ENCODE measurements around the gene GTF2B. TPM values are rescaled to one million over a fixed set of nuclear protein-coding genes. Genes with fewer than 3 reads are reported as not detected.
"Not testable (repeated sequence)": the region's sequence is repeated elsewhere in the genome, so short reads cannot be mapped to it uniquely, and the experiment has no call there.

The GTF2B gene, protein sequence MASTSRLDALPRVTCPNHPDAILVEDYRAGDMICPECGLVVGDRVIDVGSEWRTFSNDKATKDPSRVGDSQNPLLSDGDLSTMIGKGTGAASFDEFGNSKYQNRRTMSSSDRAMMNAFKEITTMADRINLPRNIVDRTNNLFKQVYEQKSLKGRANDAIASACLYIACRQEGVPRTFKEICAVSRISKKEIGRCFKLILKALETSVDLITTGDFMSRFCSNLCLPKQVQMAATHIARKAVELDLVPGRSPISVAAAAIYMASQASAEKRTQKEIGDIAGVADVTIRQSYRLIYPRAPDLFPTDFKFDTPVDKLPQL
- 10 to 100 TPM; 39.8 to 52.7 (median 43.2) TPM for polyA plus RNA-seq (ENCODE audit: insufficient read length in 3 of 3)
- long read RNA-seq, donor 1, transcript GTF2B-201 (7 exons, 1,351 nt): major isoform, 13 of 19 reads
- long read RNA-seq, donor 1, partial matches to known transcripts: 5 of 19 reads
- long read RNA-seq, donor 1, other reads (novel, unspliced or antisense): 0 of 19 reads
- long read RNA-seq, donor 2, transcript GTF2B-201 (7 exons, 1,351 nt): major isoform, 15 of 49 reads
- long read RNA-seq, donor 2, partial matches to known transcripts: 34 of 49 reads
- long read RNA-seq, donor 2, other reads (novel, unspliced or antisense): 0 of 49 reads
- long read RNA-seq, donor 3, transcript GTF2B-201 (7 exons, 1,351 nt): major isoform, 24 of 24 reads
- long read RNA-seq, donor 3, partial matches to known transcripts: 0 of 24 reads
- long read RNA-seq, donor 3, other reads (novel, unspliced or antisense): 0 of 24 reads
- long read RNA-seq, donor 4, transcript GTF2B-201 (7 exons, 1,351 nt): major isoform, 20 of 37 reads
- long read RNA-seq, donor 4, partial matches to known transcripts: 17 of 37 reads
- long read RNA-seq, donor 4, other reads (novel, unspliced or antisense): 0 of 37 reads
- long read RNA-seq, donor 5: 0 reads
- long read RNA-seq, donor 6, transcript GTF2B-201 (7 exons, 1,351 nt): major isoform, 17 of 63 reads
- long read RNA-seq, donor 6, partial matches to known transcripts: 46 of 63 reads
- long read RNA-seq, donor 6, other reads (novel, unspliced or antisense): 0 of 63 reads
- long read RNA-seq, donor 7, transcript GTF2B-201 (7 exons, 1,351 nt): major isoform, 17 of 17 reads
- long read RNA-seq, donor 7, partial matches to known transcripts: 0 of 17 reads
- long read RNA-seq, donor 7, other reads (novel, unspliced or antisense): 0 of 17 reads
- long read RNA-seq, donor 8, transcript GTF2B-201 (7 exons, 1,351 nt): major isoform, 31 of 47 reads
- long read RNA-seq, donor 8, partial matches to known transcripts: 11 of 47 reads
- long read RNA-seq, donor 8, other reads (novel, unspliced or antisense): 5 of 47 reads
- long read RNA-seq, donor 9, transcript GTF2B-201 (7 exons, 1,351 nt): major isoform, 21 of 21 reads
- long read RNA-seq, donor 9, partial matches to known transcripts: 0 of 21 reads
- long read RNA-seq, donor 9, other reads (novel, unspliced or antisense): 0 of 21 reads
- long read RNA-seq, donor 10, transcript GTF2B-201 (7 exons, 1,351 nt): major isoform, 21 of 21 reads
- long read RNA-seq, donor 10, partial matches to known transcripts: 0 of 21 reads
- long read RNA-seq, donor 10, other reads (novel, unspliced or antisense): 0 of 21 reads
- long read RNA-seq, donor 11, transcript GTF2B-201 (7 exons, 1,351 nt): major isoform, 19 of 40 reads
- long read RNA-seq, donor 11, partial matches to known transcripts: 21 of 40 reads
- long read RNA-seq, donor 11, other reads (novel, unspliced or antisense): 0 of 40 reads
- long read RNA-seq, donor 12, transcript GTF2B-201 (7 exons, 1,351 nt): major isoform, 11 of 35 reads
- long read RNA-seq, donor 12, partial matches to known transcripts: 24 of 35 reads
- long read RNA-seq, donor 12, other reads (novel, unspliced or antisense): 0 of 35 reads
- long read RNA-seq, donor 13, transcript GTF2B-201 (7 exons, 1,351 nt): major isoform, 41 of 49 reads
- long read RNA-seq, donor 13, partial matches to known transcripts: 8 of 49 reads
- long read RNA-seq, donor 13, other reads (novel, unspliced or antisense): 0 of 49 reads
- long read RNA-seq, donor 14, transcript GTF2B-201 (7 exons, 1,351 nt): major isoform, 24 of 24 reads
- long read RNA-seq, donor 14, partial matches to known transcripts: 0 of 24 reads
- long read RNA-seq, donor 14, other reads (novel, unspliced or antisense): 0 of 24 reads
- long read RNA-seq, donor 15, transcript GTF2B-201 (7 exons, 1,351 nt): major isoform, 9 of 9 reads
- long read RNA-seq, donor 15, partial matches to known transcripts: 0 of 9 reads
- long read RNA-seq, donor 15, other reads (novel, unspliced or antisense): 0 of 9 reads
- long read RNA-seq, donor 16, transcript GTF2B-201 (7 exons, 1,351 nt): major isoform, 44 of 49 reads
- long read RNA-seq, donor 16, partial matches to known transcripts: 5 of 49 reads
- long read RNA-seq, donor 16, other reads (novel, unspliced or antisense): 0 of 49 reads

DNA sequence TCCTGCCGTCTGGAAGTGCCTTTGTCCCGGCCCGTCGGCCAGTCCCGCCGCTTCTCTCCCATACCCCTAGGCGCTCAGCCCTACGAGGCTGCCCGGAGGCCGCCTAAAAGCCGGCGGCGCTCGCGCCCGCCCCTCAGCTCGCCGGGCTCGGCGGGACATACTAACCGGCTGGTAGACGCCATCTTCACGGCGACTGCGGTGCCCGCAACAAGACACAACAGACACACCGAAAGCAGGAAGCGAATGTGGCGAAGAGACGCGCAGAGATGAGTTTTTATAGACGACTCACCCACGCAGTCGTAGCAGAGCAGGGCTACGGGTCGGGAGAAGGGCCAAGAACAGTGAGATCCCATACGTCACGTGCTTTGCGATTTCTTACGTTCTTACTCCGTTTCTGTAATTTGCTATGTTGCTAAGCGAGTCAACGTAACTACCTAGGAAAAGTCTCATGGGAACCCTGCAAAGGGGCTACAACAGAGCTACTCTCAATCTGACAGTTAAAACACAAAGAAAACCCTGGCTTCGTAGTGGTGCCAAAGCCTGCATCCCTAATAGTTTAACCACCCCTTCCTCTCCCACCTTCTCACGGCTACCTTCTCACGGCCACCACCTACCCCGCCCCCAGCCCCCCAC lies at the start of gene GTF2B:
TSS of gene GTF2B (minus strand) at position 250 of the 633 bp plus-strand sequence. CDS start at position 182, 68 bp downstream.
- peak; percentile 79 to 94 (median 90) for DNase-seq (ENCODE audit: extremely low read depth in 1 of 11, low read depth in 9 of 11, low spot score in 4 of 11)

DNA sequence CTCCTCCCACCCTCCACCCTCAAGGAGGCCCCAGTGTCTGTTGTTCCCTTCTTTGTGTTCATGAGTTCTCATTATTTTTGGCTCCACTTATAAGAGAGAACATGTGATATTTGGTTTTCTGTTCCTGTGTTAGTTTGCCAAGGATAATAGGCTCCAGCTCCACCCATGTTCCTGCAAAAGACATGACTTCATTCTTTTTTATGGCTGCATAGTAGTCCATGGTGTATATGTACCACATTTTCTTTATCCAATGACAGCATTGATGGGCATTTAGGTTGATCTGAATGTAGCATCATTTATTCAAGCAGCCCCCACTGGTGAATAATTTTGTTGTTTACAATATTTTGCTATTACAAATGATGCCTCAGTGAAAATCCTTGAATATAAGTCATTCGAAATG lies 47.2 kb upstream of the GTF2B start:
- DNase-seq (ENCODE audit: extremely low read depth in 1 of 11, low read depth in 9 of 11, low spot score in 4 of 11): not testable (repeated sequence)

DNA sequence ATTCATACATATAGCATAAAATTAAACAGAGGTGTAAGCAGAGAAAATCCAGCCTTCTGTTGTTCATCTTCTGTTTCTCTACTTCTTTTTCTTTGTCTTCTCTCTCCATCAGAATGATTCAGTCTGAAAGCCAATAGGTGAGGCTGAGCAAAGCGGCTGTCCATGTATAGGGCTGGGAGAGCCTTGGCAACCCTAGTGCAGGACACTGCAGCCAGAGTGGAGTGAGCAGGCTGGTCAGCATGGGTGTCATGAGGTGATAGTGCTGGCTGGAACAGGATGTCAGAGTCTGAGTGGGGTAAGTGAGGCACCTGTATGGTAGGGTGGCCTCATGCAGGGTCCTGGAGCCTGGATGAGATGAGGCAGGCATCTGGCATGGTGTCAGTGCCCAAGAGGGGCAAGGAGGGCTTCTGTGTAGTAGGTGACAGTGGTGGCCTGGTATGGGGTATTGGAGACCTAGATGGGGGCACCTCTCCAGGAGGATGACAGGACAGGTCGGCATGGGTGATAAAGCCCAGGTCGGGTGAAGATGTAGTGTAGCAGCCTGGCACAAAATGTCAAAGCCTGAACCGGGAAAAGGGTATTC lies 45.5 kb upstream of the GTF2B start:
- no peak for DNase-seq (ENCODE audit: extremely low read depth in 1 of 11, low read depth in 9 of 11, low spot score in 4 of 11)

DNA sequence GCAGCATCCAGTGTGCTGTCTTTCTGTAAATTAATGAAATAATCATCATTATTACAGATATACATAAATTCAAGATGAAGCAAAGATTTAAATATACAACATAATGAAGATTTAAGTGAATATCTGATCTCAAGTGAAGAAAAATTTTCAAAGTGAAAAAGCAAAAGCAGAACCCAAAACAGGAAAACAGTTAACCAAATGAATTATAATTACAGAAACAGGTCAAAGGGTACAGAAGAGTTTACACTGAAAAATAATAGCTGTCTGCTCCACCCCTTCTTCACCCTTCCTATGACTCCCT lies 44.8 kb upstream of the GTF2B start:
- DNase-seq (ENCODE audit: extremely low read depth in 1 of 11, low read depth in 9 of 11, low spot score in 4 of 11): no peak

DNA sequence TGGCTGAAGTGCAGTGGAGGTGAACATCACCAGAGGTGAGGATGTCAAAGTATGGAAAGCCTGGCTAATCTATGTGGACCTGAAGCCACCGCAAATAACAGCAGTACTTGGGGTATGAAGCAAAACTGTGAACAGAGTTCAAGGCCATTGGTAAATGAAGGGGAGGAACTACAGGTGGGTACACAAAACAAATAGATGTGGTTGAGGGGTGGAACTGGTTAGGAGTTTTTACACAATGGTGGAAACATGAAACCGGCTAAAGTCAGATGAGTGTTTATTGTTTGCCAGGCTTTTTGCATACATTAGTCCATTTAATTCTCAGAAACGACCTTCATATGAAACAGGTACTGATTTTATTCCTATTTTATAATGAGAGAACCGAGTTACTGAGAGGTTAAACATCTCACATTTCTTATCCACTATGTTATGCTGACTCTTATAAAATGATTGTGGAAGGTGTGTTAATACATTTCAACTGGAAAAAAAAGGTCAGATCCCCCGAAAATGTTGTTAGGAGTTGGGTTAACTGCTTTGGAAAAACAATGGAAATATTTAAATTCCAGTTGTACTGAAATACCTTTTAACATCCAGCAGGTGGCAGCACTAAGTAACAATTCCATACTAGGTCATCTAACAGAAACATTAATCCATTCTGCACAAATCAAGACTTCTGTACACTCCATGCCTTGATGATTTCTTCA lies 44.3 kb upstream of the GTF2B start:
- DNase-seq (ENCODE audit: extremely low read depth in 1 of 11, low read depth in 9 of 11, low spot score in 4 of 11): peak in 7 of 11 donors; percentile 2 to 18 (median 11)

DNA sequence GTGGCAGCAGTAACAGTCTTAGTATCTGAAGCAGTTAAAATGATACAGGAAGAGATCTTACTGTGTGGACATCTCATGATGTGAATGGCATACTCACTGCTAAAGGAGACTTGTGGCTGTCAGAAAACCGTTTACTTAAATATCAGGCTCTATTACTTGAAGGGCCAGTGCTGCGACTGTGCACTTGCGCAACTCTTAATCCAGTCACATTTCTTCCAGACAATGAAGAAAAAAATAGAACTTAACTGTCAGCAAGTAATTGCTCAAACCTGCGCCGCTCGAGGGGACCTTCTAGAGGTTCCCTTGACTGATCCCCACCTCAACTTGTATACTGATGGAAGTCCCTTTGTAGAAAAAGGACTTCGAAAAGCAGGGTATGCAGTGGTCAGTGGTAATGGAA lies 38.8 kb upstream of the GTF2B start:
- DNase-seq (ENCODE audit: extremely low read depth in 1 of 11, low read depth in 9 of 11, low spot score in 4 of 11): not testable (repeated sequence)

DNA sequence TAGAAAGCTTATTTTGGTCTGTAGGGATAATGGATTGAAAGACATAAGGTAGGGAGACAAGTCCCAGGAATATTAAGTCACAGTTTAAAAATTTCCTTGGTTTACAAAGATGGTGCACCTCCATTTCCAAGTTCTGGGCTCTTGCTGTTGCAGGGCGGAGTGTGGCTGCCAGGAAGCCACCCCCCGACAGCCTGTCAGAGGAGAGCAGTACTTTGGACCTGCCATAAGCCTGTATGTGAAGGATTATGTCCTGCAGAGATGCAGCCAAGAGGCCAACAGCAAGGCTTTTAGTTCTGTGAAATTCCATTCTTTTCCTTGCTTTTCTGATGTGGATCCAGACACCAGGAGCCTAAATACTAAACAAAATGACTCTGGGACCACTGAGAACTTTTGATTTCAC lies 31.9 kb upstream of the GTF2B start:
- no peak for DNase-seq (ENCODE audit: extremely low read depth in 1 of 11, low read depth in 9 of 11, low spot score in 4 of 11)

DNA sequence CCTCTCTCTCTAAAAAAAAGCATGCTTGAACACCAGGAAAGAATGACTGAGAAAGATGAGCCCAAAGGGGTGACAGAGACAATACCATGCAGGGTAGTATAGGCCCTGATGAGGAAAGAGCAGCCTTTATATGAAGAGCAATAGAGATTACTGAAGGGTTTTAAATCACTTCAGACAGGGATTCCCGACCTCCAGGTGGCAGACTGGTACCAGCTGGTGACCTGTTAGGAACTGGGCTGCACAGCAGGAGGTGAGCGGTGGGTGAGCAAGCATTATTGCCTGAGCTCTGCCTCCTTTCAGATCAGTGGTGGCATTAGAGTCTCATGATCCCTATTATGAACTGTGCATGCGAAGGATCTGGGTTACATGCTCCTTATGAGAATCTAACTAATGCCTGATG lies 30.8 kb upstream of the GTF2B start:
- DNase-seq (ENCODE audit: extremely low read depth in 1 of 11, low read depth in 9 of 11, low spot score in 4 of 11): no peak

DNA sequence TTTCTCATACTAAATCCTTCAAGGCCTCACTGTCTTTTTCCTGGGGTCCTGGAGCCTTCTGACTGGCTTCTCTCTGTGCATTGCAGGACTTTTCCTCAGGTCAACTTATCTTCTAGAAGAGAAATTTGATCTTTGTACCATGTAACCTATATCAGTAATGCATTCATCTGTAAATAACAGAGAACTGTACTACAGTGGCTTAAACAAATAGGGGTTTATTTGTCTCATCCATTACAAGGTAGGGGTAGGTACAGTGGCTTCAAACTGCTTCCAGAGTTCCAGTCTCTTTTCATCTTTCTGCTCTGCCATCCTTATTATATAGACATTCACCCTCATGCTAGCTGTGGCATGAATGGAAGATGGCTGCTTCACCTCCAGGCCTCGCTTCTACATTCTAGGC lies 29.5 kb upstream of the GTF2B start:
- DNase-seq (ENCODE audit: extremely low read depth in 1 of 11, low read depth in 9 of 11, low spot score in 4 of 11): no peak

DNA sequence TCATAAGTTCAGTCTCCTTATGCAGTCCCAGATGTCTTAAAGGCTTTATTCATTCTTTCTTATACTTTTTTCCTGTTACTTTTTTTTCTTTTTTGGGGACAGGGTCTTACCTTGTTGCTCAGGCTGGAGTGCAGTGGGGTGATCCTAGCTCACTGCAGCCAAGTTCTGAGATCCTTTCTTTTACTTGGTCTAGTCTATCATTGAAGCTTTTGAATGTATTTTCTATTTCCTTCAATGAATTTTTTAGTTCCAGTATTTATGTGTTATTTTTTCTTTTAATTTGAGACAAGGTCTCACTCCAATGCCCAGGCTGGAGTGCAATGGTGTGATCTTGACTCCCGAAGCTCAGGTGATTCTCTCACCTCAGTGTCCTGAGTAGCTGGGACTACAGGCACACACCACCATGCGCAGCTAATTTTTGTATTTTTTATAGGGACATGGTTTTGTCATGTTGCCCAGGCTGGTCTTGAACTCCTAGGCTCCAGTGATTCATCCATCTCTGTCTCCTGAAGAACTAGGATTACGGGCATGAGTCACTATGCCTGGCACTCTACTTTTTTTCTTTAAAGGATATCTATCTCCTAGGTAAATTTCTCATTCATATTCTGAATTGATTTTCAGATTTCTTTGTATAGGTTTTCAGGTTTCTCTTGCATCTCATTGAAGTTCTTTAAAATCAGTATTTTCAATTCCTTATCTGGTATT lies 26.1 kb upstream of the GTF2B start:
- DNase-seq (ENCODE audit: extremely low read depth in 1 of 11, low read depth in 9 of 11, low spot score in 4 of 11): no peak

DNA sequence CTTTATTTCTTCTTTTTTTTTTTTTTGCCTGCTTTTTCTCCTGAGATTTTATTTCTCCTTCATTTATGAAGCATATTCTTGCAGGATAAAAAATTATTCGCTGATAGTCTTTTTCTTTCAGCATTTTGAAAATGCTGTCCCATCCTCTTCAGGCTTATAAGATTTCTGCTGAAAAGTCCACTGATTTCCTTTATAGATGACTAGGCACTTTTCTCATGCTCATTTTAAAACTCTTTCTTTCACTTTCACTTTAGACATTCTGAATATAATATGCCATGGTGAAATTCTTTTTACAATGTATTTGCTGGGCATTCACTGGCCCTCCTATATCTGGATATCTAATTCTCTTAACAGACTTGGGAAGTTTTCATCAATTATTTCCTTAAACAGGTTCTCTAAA lies 25.5 kb upstream of the GTF2B start:
- no peak for DNase-seq (ENCODE audit: extremely low read depth in 1 of 11, low read depth in 9 of 11, low spot score in 4 of 11)

DNA sequence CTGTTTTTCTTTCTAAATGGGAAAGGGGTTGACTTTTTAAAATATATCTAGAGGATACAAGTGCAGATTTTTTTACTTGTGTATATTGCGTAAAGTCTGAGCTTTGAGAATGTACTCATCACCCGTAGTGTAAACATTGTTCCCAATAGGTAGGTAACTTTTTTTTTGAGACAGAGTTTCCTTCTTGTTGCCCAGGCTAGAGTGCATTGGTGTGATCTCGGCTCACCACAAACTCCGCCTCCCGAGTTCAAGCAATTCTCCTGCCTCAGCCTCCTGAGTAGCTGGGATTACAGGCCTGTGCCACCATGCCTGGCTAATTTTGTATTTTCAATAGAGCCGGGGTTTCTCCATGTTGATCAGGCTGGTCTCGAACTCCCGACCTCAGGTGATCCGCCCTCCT lies 20.4 kb upstream of the GTF2B start:
- not testable (repeated sequence) for DNase-seq (ENCODE audit: extremely low read depth in 1 of 11, low read depth in 9 of 11, low spot score in 4 of 11)

DNA sequence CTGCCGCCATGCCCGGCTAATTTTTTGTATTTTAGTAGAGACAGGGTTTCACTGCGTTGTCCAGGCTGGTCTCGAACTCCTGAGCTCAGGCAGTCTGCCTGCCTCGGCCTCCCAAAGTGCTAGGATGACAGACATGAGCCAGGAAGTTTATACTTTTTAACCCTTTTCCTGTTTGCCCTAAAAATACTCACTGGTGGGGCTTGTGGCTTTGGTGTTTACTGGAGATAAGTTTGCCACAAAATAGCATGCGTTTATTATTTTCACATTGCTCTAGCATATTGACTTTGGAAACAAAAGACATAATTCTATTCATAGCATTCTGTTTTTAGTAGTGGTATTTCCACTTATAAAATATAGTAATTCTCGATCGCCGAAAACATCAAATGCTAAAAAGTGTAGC lies 19.8 kb upstream of the GTF2B start:
- DNase-seq (ENCODE audit: extremely low read depth in 1 of 11, low read depth in 9 of 11, low spot score in 4 of 11): no peak

DNA sequence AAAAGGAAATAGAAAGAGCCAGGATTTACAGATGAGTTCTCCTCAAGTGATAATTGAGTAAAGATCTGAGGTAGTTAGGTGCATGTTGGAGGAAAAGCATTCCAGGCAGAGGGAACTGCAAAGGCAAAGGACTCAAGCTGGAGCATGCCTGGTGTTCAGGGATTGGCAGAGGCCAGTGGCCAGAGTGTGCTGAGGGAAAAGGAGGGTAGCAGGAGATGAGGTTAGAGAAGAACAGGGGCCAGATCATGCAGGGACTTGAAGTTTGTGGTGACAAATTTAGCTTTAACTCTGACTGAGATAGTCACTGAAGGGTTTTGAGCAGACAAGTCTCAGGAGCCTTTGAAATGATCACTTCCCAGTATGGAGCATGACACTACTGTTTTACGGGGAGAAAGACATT lies 19.0 kb upstream of the GTF2B start:
- no peak for DNase-seq (ENCODE audit: extremely low read depth in 1 of 11, low read depth in 9 of 11, low spot score in 4 of 11)

DNA sequence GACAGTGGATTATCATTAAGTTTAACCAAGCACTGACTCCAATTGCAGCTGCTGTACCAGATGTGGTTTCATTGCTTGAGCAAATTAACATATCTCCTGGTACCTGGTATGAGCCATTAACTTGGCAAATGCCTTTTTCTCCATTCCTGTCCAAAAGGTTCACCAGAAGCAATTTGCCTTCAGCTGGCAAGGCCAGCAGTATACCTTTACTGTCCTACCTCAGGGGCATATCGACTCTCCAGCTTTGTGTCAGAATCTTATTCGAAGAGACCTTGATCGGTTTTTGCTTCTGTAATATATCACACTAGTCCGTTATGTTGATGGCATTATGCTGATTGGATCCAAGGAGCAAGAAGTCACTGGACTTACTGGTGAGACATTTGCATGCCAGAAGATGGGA lies 9.5 kb upstream of the GTF2B start:
- DNase-seq (ENCODE audit: extremely low read depth in 1 of 11, low read depth in 9 of 11, low spot score in 4 of 11): no peak
